HL-60 (cell line): ENCODE data around the gene NCR2.

Source experiments
- CTCF ChIP-seq: IDR thresholded peaks from one replicate; pipeline ENCODE4 v1.5.1; 2011; ENCODE audit warnings: low read length, control low read depth, inconsistent platforms; ENCODE audit not compliant: insufficient read depth
- GABPA ChIP-seq: IDR thresholded peaks from 2 replicates; pipeline ENCODE4 v1.6.1; 2012; ENCODE audit warnings: low read depth
- REST ChIP-seq: IDR thresholded peaks from 2 replicates; pipeline ENCODE4 v1.6.1; 2012; ENCODE audit warnings: low read depth; ENCODE audit not compliant: insufficient replicate concordance

- TF ChIP-seq REST (no peak), CTCF (no peak), GABPA (no peak)
Observed at GRCh38 chr6:41373919-41374617, 38.7 kb downstream of the NCR2 start.
